IPS-20b (cell line): Measurements from ENCODE around the gene THSD4.

ENCODE experiments used
- H3K27ac ChIP-seq: one replicate; pipeline ENCODE4 v1.5.1; 2013; ENCODE audit warnings: low read length
- H3K27me3 ChIP-seq: 2 replicates; pipeline ENCODE4 v1.6.1; 2013; ENCODE audit warnings: mild to moderate bottlenecking, low read length, inconsistent platforms; ENCODE audit not compliant: insufficient read depth
- H3K36me3 ChIP-seq: 2 replicates; pipeline ENCODE4 v1.6.1; 2013; ENCODE audit warnings: low read depth, mild to moderate bottlenecking, inconsistent platforms, low read length, moderate library complexity; ENCODE audit not compliant: insufficient read depth
- H3K4me1 ChIP-seq: 2 replicates; pipeline ENCODE4 v1.6.1; 2013; ENCODE audit warnings: mild to moderate bottlenecking, control low read depth, inconsistent platforms, low read length, moderate library complexity; ENCODE audit not compliant: insufficient read depth
- H3K4me3 ChIP-seq: 2 replicates; pipeline ENCODE4 v1.5.1; 2013; ENCODE audit warnings: mild to moderate bottlenecking, low read length, inconsistent platforms
- H3K9ac ChIP-seq: 2 replicates; pipeline ENCODE4 v1.6.1; 2013; ENCODE audit warnings: low read depth, mild to moderate bottlenecking, inconsistent platforms, low read length, moderate library complexity
- H3K9me3 ChIP-seq: 2 replicates; pipeline ENCODE4 v1.6.1; 2013; ENCODE audit warnings: mild to moderate bottlenecking, low read depth, low read length, inconsistent platforms; ENCODE audit not compliant: insufficient read depth

THSD4 gene

DNA sequence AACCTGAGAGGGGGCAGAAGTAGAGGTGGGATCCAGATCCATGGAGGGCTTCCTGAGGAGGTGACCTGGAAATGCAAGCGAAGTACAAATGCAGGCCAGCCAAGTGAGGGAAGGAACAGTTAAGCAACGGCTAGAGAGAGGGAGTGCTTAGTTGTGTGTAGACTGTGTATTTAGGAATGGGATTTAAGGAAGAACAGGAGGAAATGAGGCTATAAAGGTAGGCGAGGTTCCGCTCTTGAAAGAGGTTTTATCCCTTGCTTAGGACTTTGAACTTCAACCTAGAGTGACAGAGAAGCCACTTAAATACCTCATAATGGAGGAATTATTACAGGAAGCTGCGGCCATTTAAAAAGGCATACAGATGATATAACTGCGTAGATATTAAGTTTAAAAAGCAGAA is 295.1 kb downstream of the THSD4 start:
- Histone ChIP-seq H3K4me1 (no peaks in the 10 kb centered on the region; the same call in 1 of the 2 replicates), H3K4me3 (no peak overlapping the region), H3K27ac (no peak overlapping the region), H3K9me3 (no peaks in the 10 kb centered on the region), H3K36me3 (no peaks in the 10 kb centered on the region), H3K9ac (no peak overlapping the region), H3K27me3 (no peaks in the 10 kb centered on the region)

DNA sequence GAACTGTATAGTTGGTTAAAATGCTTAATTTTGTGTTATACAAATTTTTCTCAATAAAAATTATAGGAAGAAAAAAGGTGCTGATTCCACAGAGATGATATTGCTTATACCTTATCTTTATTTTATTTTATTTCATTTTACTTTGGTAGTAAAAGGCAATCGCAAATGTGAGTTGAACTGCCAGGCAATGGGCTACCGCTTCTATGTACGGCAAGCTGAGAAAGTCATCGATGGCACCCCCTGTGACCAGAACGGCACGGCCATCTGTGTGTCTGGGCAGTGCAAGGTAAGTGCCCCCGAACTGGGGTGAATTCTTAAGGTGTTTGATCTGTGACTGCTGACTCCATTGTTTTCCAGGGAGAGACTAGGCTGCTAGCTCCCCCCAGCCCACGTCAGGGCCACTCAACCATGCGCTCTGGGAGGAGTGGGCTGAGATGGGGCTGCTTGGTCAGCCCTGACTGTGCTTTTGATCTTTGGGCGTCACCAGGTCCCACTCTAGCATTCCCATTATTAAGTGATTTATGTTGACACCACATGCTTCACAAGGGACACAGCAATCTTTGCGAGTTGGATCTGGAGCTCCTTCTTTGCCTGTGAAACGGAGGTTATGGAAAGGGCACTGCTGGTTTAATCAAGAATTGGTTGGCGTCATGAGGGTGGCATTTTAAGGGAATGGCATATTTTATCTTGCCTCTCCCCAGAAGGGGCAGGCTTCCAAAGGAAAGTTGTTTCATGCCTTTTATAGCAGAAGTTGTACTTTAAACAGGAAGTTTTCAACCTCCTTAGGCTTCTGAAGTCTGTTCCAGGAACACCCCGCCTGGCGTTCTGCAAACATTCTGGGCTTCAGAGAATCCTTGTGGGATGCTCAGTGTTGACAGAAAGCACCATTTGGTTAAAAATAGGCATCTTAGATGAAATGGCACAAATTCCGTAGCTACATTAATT is 296.5 kb downstream of the THSD4 start:
- H3K36me3 ChIP-seq: no peaks in the 10 kb centered on the region
- no peak overlapping the region for H3K4me3 ChIP-seq
- no peaks in the 10 kb centered on the region for H3K9me3 ChIP-seq
- no peak overlapping the region for H3K27ac ChIP-seq
- H3K4me1 ChIP-seq: no peaks in the 10 kb centered on the region; the same call in 1 of the 2 replicates
- H3K27me3 ChIP-seq: no peaks in the 10 kb centered on the region
- no peak overlapping the region for H3K9ac ChIP-seq

DNA sequence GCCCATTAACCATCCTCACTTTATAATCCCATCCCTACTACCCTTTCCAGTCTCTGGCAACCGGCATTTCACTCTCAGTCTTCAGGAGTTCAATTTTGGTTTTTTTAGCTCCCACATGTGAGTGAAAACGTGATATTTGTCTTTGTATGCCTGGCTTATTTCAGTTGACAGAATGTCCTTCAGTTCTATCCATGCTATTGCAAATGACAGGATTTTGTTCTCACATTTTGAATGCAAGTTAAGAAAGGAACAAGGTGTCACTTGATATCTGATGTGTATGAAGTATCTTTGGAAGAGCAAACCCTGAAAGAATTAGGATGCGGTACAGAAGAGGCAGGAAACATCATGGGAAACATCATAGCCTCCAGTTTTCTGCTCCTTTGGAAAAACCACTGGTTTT is 298.1 kb downstream of the THSD4 start:
- no peaks in the 10 kb centered on the region for H3K27me3 ChIP-seq
- H3K4me3 ChIP-seq: no peak overlapping the region
- H3K27ac ChIP-seq: no peak overlapping the region
- H3K4me1 ChIP-seq: no peaks in the 10 kb centered on the region; the same call in 1 of the 2 replicates
- no peak overlapping the region for H3K9ac ChIP-seq
- no peaks in the 10 kb centered on the region for H3K9me3 ChIP-seq
- no peaks in the 10 kb centered on the region for H3K36me3 ChIP-seq

DNA sequence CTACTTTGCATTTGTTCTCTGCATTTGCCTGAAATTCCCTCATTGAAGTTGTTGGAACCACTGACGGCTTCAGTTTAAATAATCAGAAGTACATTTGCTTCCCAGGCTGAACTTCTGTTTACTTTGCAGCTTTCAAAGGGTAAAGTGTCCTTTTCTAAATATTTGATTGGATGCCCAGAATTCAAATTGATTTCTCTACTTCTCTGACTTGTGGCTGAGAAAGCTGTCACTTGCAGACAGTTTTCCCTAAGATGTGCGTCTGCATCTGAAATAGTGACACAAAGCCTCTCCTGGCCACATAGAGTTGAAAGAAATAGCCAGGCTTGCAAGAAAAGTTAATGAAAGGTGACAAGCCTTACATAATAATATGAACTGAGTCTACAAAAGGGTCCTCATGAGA is 299.6 kb downstream of the THSD4 start:
- Histone ChIP-seq H3K27ac (no peak overlapping the region), H3K4me1 (no peaks in the 10 kb centered on the region; the same call in 1 of the 2 replicates), H3K9ac (no peak overlapping the region), H3K36me3 (no peaks in the 10 kb centered on the region), H3K27me3 (no peaks in the 10 kb centered on the region), H3K4me3 (no peak overlapping the region), H3K9me3 (no peaks in the 10 kb centered on the region)

DNA sequence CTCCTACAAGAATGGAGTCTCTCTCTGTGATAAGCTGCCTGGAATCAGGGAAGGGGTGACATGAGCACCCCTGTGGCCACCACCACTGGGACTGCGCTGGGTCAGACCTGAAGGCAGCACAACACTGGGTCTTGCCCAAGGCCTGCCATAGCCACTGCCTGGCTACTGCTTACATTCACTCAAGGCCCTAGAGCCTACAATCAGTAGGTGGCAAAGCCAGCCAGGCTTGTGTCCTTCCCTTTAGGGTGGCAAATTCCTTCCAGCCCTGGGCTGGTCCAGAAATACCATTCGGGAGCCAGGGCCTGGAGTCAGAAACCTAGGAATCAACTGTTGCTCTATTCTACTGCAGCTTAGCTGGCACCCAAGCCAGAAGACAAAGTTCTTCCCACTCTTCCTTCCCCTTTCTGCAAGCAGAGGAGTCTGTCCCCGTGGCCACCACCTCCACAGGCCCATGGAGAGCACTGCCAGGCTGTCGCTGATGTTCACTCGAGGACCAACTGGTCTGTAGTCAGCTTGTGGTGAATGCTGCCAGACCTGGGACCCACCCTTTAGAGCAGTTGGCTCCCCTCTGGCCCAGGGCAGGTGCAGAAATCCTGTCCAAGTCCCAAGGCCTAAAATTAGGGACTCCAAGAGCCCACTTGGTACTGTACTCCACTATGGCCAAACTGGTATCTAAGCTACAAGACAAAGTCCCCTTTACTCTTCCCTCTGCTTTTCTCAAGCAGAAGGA is 307.4 kb downstream of the THSD4 start:
- no peaks in the 10 kb centered on the region for H3K36me3 ChIP-seq
- H3K27ac ChIP-seq: no peak overlapping the region
- H3K4me3 ChIP-seq: no peak overlapping the region
- H3K9me3 ChIP-seq: no peaks in the 10 kb centered on the region
- H3K27me3 ChIP-seq: no peaks in the 10 kb centered on the region
- no peak overlapping the region for H3K9ac ChIP-seq
- H3K4me1 ChIP-seq: no peaks in the 10 kb centered on the region

DNA sequence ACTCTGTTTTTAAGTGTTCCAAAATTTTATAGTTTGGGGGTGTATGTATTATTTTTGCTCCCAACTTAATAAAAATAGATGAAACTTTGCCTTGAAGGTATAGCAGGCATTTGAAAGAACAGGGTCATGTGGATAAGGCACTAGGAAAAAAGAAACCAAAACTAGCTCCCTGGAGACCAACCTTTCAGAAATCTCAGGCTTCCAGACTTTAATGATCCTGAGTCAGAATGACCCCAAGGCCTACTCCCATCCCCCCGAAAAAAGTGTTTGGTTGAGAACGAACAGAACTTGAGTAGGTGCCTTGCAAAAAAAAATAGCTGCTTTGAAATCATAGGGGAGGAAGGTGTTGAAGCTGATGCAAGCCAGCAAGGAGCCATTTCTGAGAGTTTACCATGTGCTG is 309.5 kb downstream of the THSD4 start:
- Histone ChIP-seq H3K27ac (no peak overlapping the region), H3K9ac (no peak overlapping the region), H3K27me3 (no peaks in the 10 kb centered on the region), H3K4me1 (peaks cover 10% of the 10 kb centered on the region; the same call in 1 of the 2 replicates), H3K36me3 (no peaks in the 10 kb centered on the region), H3K4me3 (no peak overlapping the region), H3K9me3 (no peaks in the 10 kb centered on the region)

DNA sequence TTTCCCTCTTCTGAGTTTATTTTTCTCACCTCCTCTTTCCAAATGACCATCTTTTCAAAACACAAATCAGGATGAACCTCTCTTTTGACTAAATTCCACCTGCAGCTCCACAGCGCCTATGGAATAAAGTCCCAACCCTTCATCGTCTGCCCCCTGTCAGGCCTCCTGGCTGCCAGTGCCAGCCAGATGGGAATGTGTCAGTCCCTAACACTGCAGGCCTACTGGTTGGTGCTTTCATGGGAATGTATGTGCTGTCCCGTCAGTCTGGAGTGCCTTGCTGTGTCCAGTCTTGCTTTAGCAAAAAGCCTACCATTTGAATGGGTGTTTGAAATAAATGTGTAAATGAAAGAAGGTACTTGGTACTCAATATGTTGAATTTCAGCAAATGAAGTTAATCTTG is 310.1 kb downstream of the THSD4 start:
- no peak overlapping the region for H3K9ac ChIP-seq
- H3K36me3 ChIP-seq: no peaks in the 10 kb centered on the region
- H3K27me3 ChIP-seq: no peaks in the 10 kb centered on the region
- peaks cover 14% of the 10 kb centered on the region; the same call in 1 of the 2 replicates for H3K4me1 ChIP-seq
- H3K27ac ChIP-seq: no peak overlapping the region
- no peaks in the 10 kb centered on the region for H3K9me3 ChIP-seq
- H3K4me3 ChIP-seq: no peak overlapping the region

DNA sequence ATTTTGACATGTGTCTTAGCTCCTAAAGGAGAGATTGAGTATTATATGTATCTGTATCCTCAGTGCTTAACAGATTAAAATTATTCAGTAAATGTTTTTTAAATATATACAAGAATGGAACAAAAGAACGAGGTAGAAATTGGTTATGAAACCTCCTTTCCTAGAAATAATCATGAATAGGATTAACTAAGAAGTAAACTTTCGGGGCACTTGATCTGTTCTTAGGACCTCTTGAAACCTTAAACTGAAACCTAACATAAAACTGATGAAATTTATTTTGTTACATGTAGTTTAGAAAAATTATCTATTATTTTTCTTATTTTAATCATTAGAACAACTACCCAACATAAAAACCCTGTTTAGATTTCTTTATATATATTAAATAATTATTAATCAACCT is 311.5 kb downstream of the THSD4 start:
- no peaks in the 10 kb centered on the region for H3K27me3 ChIP-seq
- H3K9me3 ChIP-seq: no peaks in the 10 kb centered on the region
- no peak overlapping the region for H3K9ac ChIP-seq
- no peaks in the 10 kb centered on the region for H3K36me3 ChIP-seq
- H3K4me3 ChIP-seq: no peak overlapping the region
- peaks cover 14% of the 10 kb centered on the region; the same call in 1 of the 2 replicates for H3K4me1 ChIP-seq
- no peak overlapping the region for H3K27ac ChIP-seq

DNA sequence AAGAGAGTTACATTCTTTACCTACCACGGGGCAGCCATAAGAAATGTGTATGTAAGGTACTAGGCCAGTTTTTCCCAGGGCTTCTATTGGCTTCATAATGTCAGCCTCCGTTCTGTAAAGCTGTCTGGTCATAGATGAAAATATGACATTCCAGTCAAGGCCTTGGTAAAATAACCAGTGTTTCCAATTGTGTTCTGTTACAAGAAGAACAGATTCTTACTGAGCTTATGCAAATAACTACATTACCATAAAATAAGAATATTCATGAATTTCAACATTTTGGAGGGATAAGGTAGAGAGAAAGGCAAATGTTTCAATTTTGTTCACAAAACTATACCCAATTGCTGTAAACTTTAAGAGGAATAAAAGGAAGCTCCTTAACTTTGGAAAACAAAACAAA is 315.5 kb downstream of the THSD4 start:
- Histone ChIP-seq H3K9ac (no peak overlapping the region), H3K27ac (no peak overlapping the region), H3K4me3 (no peak overlapping the region), H3K36me3 (no peaks in the 10 kb centered on the region), H3K9me3 (no peaks in the 10 kb centered on the region), H3K4me1 (peaks cover 14% of the 10 kb centered on the region; the same call in 1 of the 2 replicates), H3K27me3 (no peaks in the 10 kb centered on the region)

DNA sequence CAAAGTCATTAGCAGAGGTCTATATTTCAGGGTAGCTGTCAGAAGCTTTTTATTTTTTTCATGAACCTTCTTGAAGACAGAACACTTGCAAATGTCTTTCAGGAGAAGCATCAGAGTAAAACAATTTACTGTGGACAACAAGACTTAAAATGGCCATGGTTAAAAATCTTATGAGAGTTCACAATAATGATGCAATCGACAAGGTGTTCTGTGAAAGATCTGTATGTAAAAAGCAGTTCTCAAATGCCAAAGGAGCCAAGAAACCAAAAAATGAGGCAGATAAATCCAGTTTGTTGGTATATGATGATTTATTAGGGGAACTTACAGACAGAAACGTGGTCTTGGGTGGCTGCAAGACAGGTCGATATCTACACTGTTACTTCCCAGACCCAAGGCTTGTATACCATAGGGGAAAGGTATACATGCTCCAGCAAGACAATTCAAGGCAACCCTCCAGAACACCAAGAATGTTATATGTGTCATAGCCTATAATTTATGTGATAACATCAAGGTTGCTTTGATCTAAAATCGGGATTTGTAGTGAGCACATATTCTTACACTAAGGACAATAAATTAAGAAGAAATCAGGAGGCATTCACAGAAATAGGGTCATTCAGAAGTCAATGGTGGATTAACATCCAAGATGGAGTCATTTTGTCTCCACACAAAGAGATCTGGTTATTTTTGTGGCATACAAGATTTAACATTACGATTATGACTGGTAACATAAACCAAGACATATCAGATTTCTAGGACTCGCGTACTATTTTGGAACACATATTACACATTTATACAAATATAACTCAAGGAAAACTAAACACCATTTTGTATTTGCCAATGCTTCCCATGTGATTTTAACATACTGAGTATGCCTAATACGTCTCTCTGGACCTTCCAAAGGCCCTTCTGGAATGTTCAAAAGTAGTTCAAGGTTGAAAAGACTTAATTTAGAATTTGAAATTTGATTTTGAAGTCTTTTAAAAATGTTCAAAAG is 316.4 kb downstream of the THSD4 start:
- no peaks in the 10 kb centered on the region for H3K36me3 ChIP-seq
- no peak overlapping the region for H3K27ac ChIP-seq
- peaks cover 14% of the 10 kb centered on the region; the same call in 1 of the 2 replicates for H3K4me1 ChIP-seq
- no peak overlapping the region for H3K4me3 ChIP-seq
- H3K9me3 ChIP-seq: no peaks in the 10 kb centered on the region
- H3K27me3 ChIP-seq: no peaks in the 10 kb centered on the region
- no peak overlapping the region for H3K9ac ChIP-seq

DNA sequence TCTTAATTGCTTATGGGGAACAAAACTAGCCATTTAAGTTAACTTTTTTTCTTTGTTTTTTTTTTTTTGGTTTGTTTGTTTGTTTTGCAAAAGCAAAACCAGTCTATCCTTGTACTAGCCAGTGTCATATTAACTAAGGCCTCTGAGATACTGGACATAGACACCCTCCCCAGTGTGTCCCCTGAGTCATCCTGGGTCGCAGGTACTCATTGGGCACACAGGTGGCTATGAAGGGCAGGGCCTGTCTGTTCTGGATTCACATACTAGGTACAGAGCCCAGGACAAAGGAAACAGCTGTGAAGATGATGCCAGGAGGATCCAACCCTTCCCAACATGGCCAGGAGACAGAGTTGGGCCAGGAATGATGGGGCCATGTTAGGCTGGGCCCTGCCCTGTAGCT is 318.1 kb downstream of the THSD4 start:
- Histone ChIP-seq H3K27ac (no peak overlapping the region), H3K27me3 (no peaks in the 10 kb centered on the region), H3K4me1 (peaks cover 14% of the 10 kb centered on the region; the same call in 1 of the 2 replicates), H3K9ac (no peak overlapping the region), H3K4me3 (no peak overlapping the region), H3K9me3 (no peaks in the 10 kb centered on the region), H3K36me3 (no peaks in the 10 kb centered on the region)
